A549 (cell line): Measurements from ENCODE around the gene SHROOM1. TPM values are rescaled to one million over a fixed set of nuclear protein-coding genes. Genes with fewer than 3 reads are reported as not detected.
A peak's percentile ranks its signal among the peaks of the same experiment; 100 is the strongest.
"Not testable (repeated sequence)": the region's sequence is repeated elsewhere in the genome, so short reads cannot be mapped to it uniquely, and the experiment has no call there.

Source experiments
- ATAC-seq, 2 experiments: fragments of 200-7000 bp in 1 of 2; fragments of >200 bp in 1 of 2; cut with Nextera tagmentation in 1 of 2; cut with Tn5 transposase in 1 of 2; 3 replicates each; pipeline versions ENCODE4 v1.8.0 to v1.9.1; 2018 to 2020; ENCODE audit warnings: mild to moderate bottlenecking in 1 of 2, moderate library complexity in 1 of 2
- CTCF ChIA-PET: fragments of 300-600 bp; sonication (Branson Sonifier 250); formaldehyde crosslinking; extraction: SDS; loops from one replicate; lab custom pipeline; 2021; ENCODE audit warnings: antibody characterized with exemption, inconsistent platforms; lab: Yijun Ruan, JAX
- POLR2A ChIA-PET: fragments of 350-600 bp; formaldehyde crosslinking; extraction: SDS; loops from one replicate; lab custom pipeline; 2021; ENCODE audit warnings: antibody characterized with exemption, inconsistent platforms; lab: Yijun Ruan, JAX
- DNase-seq, 2 experiments: peaks; one replicate each; pipeline versions ENCODE4 v3.0.0 to v3.0.0-alpha.2; 2011 to 2016; ENCODE audit warnings: low read depth in 1 of 2, low spot score in 1 of 2
- FAIRE-seq: peaks from 2 replicates; lab custom pipeline; 2011; peaks lifted over from hg19 to GRCh38; lab: Jason Lieb, UNC
- H3K27ac ChIP-seq, 2 experiments: fragments of >200 bp; sonication (Bioruptor Twin); formaldehyde crosslinking; 3 replicates each; pipeline ENCODE4 v1.5.1; 2016 to 2017
- H3K4me1 ChIP-seq: fragments of >200 bp; sonication (Bioruptor Twin); formaldehyde crosslinking; 3 replicates; pipeline ENCODE4 v1.6.1; 2016
- H3K4me2 ChIP-seq: fragments of >200 bp; sonication (Bioruptor Twin); formaldehyde crosslinking; 3 replicates; pipeline ENCODE4 v1.6.1; 2016
- H3K4me3 ChIP-seq: fragments of >200 bp; sonication (Bioruptor Twin); formaldehyde crosslinking; 3 replicates; pipeline ENCODE4 v1.5.1; 2016
- H3K9me3 ChIP-seq: fragments of >200 bp; sonication (Bioruptor Twin); formaldehyde crosslinking; 3 replicates; pipeline ENCODE4 v1.6.1; 2016
- CBX8 ChIP-seq: fragments of 200-600 bp; sonication (generic); IDR thresholded peaks from 2 replicates; pipeline ENCODE4 v1.6.1; 2016
- CHD2 ChIP-seq: fragments of 150-350 bp; IDR thresholded peaks from 2 replicates; pipeline ENCODE4 v1.6.1; 2014; ENCODE audit warnings: low read length; ENCODE audit not compliant: partially characterized antibody
- CHD4 ChIP-seq: fragments of 200-600 bp; sonication (generic); IDR thresholded peaks from 2 replicates; pipeline ENCODE4 v1.6.1; 2016; ENCODE audit warnings: antibody characterized with exemption, mild to moderate bottlenecking, borderline replicate concordance
- EHMT2 ChIP-seq: fragments of 200-600 bp; sonication (generic); IDR thresholded peaks from 2 replicates; pipeline ENCODE4 v1.6.1; 2016; ENCODE audit warnings: antibody characterized with exemption, low read depth, mild to moderate bottlenecking, moderate library complexity
- EP300 ChIP-seq, 2 experiments: fragments of >200 bp; sonication (Bioruptor Twin); formaldehyde crosslinking; IDR thresholded peaks; 2 replicates in 1 of 2; 3 replicates in 1 of 2; pipeline ENCODE4 v1.6.1; 2016 to 2017
- FOSL2 ChIP-seq, 2 experiments: fragments of 450-650 bp in 1 of 2; fragments of >200 bp in 1 of 2; sonication (Bioruptor Twin) in 1 of 2; formaldehyde crosslinking; IDR thresholded peaks; 2 replicates each; pipeline versions ENCODE4 v1.5.0 to v1.6.1; 2016 to 2020; ENCODE audit warnings: mild to moderate bottlenecking in 1 of 2, moderate library complexity in 1 of 2
- HDAC2 ChIP-seq: fragments of 200-600 bp; sonication (generic); IDR thresholded peaks from 2 replicates; pipeline ENCODE4 v1.6.1; 2016
- HEYL ChIP-seq: fragments of 250-450 bp; sonication (Bioruptor Pico); IDR thresholded peaks from 2 replicates; pipeline ENCODE4 v1.8.0; 2021; ENCODE audit warnings: mild to moderate bottlenecking, moderate library complexity
- JUN ChIP-seq, 2 experiments: fragments of >200 bp; sonication (Bioruptor Twin); formaldehyde crosslinking; IDR thresholded peaks; 2 replicates in 1 of 2; 3 replicates in 1 of 2; pipeline ENCODE4 v1.6.1; 2016 to 2017
- MAFK ChIP-seq: fragments of 450-650 bp; IDR thresholded peaks from 2 replicates; pipeline ENCODE4 v1.6.1; 2014; ENCODE audit not compliant: partially characterized antibody
- MAZ ChIP-seq: fragments of 150-350 bp; IDR thresholded peaks from 2 replicates; pipeline ENCODE4 v1.6.1; 2014; ENCODE audit warnings: antibody characterized with exemption, low read depth, low read length, borderline replicate concordance
- NPAS2 ChIP-seq: fragments of 250-450 bp; sonication (Bioruptor Pico); IDR thresholded peaks from 2 replicates; pipeline ENCODE4 v1.8.0; 2022; ENCODE audit warnings: mild to moderate bottlenecking, moderate library complexity, borderline replicate concordance
- RCOR1 ChIP-seq: fragments of 150-350 bp; IDR thresholded peaks from 2 replicates; pipeline ENCODE4 v1.6.1; 2014; ENCODE audit warnings: antibody characterized with exemption, low read length, low read depth
- RNF2 ChIP-seq: fragments of 200-600 bp; sonication (generic); IDR thresholded peaks from 2 replicates; pipeline ENCODE4 v1.6.1; 2016; ENCODE audit warnings: low read depth, mild to moderate bottlenecking, antibody characterized with exemption, moderate library complexity, borderline replicate concordance
- SMC3 ChIP-seq: fragments of >200 bp; sonication (Bioruptor Twin); formaldehyde crosslinking; IDR thresholded peaks from 3 replicates; pipeline ENCODE4 v1.6.1; 2018; ENCODE audit warnings: inconsistent platforms
- TP53 ChIP-seq: fragments of 250-450 bp; sonication (Bioruptor Pico); IDR thresholded peaks from 2 replicates; pipeline ENCODE4 v1.5.0; 2021; ENCODE audit warnings: mild to moderate bottlenecking, moderate library complexity
- ZNF302 ChIP-seq: fragments of 250-450 bp; sonication (Bioruptor Pico); IDR thresholded peaks from 2 replicates; pipeline ENCODE4 v1.9.0; 2021; ENCODE audit warnings: inconsistent platforms, mild to moderate bottlenecking, moderate library complexity
- ZSCAN20 ChIP-seq: fragments of 250-450 bp; sonication (Bioruptor Pico); IDR thresholded peaks from 2 replicates; pipeline ENCODE4 v1.8.0; 2022; ENCODE audit warnings: mild to moderate bottlenecking, moderate library complexity
- WGBS: methylation state at CpG from one replicate; pipeline ENCODE4 v1.1.6; 2017; ENCODE audit errors: missing lambda C conversion rate; 5-methylcytosine and 5-hydroxymethylcytosine counted together
- polyA plus RNA-seq, 4 experiments: library from polyadenylated mRNA; depleted of rRNA in 3 of 4; stranded (reverse); fragments of >200 nt; fragmentation: RNase III in 1 of 4; extraction: RNeasy Plus Mini Kit Qiagen cat#74134 plus additional on column Dnase treatment in 1 of 4; gene quantifications; 2 replicates in 3 of 4; 3 replicates in 1 of 4; pipeline ENCODE4 v1.2.3, GENCODE V29; 2011 to 2017
- TF ChIP-seq, protein P1 (sequence below): fragments of >200 bp; sonication (Bioruptor Twin); formaldehyde crosslinking; IDR thresholded peaks from 2 replicates; pipeline ENCODE4 v1.6.1; 2016
- TF ChIP-seq, protein P2 (sequence below): IDR thresholded peaks from 2 replicates; pipeline ENCODE4 v1.6.1; 2012
- TF ChIP-seq, protein P3 (sequence below): fragments of >200 bp; sonication (Bioruptor Twin); formaldehyde crosslinking; IDR thresholded peaks from 3 replicates; pipeline ENCODE4 v1.5.1; 2016

The SHROOM1 gene
- polyA plus RNA-seq, 2 of the 4 experiments (the other 2 are of a cell fraction): 4.5 to 5.4 TPM

DNA sequence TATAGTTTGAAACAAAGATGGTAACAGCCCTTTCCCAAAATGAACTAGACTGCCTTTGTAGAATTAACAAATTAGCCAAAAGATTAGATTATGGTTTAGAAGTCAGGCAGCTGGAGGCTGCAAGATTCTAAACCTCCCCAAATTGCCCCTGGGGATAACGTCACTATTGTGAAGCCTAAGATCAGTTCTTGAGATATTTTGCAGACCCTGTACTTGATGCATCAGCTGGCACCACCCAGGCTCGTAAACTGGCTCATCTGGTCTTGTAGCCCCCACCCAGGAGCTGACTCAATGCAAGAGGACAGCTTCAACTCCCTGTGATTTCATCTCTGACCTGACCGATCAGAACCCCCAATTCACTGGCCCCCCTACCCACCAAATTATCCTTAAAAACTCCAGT lies 21.6 kb downstream of the SHROOM1 start:
- no peaks in the 10 kb centered on the region for H3K9me3 ChIP-seq
- no peak overlapping the region for H3K4me2 ChIP-seq
- CTCF ChIA-PET: interaction anchor here (0.7 to 6.3 kb wide), 6 partner anchors 11 to 163 kb away, joined by 3 to 87 read pairs (median 4); no protein-coding TSS in a partner anchor
- DNase-seq: no peak
- no peak for FAIRE-seq
- no peak overlapping the region for H3K4me3 ChIP-seq
- no peak for ATAC-seq
- TF ChIP-seq RCOR1 (no peak), EP300 (IDR thresholded peaks at IDR 0.05) (no peak), TP53 (CRISPR knock-in tag) (no peak), RNF2 (no peak), MAFK (no peak), CHD4 (no peak), ZNF302 (CRISPR knock-in tag) (no peak), ZSCAN20 (CRISPR knock-in tag) (no peak), EHMT2 (no peak), SMC3 (no peak), JUN (IDR thresholded peaks at IDR 0.05) (no peak), MAZ (no peak), NPAS2 (CRISPR knock-in tag) (no peak), HEYL (no peak), FOSL2 (IDR thresholded peaks at IDR 0.05) (no peak), FOSL2 (CRISPR knock-in tag; IDR thresholded peaks at IDR 0.05) (no peak), CBX8 (no peak)
- TF ChIP-seq, protein P1, sequence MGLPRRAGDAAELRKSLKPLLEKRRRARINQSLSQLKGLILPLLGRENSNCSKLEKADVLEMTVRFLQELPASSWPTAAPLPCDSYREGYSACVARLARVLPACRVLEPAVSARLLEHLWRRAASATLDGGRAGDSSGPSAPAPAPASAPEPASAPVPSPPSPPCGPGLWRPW: no peak
- TF ChIP-seq, protein P2, sequence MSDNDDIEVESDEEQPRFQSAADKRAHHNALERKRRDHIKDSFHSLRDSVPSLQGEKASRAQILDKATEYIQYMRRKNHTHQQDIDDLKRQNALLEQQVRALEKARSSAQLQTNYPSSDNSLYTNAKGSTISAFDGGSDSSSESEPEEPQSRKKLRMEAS: no peak
- no peak overlapping the region for H3K27ac ChIP-seq
- H3K4me1 ChIP-seq: peaks cover 5% of the 10 kb centered on the region; the same call in 1 of the 3 replicates
- WGBS: 36% methylated on average over 3 of the region's 3 CpGs
- POLR2A ChIA-PET: no interaction called here

DNA sequence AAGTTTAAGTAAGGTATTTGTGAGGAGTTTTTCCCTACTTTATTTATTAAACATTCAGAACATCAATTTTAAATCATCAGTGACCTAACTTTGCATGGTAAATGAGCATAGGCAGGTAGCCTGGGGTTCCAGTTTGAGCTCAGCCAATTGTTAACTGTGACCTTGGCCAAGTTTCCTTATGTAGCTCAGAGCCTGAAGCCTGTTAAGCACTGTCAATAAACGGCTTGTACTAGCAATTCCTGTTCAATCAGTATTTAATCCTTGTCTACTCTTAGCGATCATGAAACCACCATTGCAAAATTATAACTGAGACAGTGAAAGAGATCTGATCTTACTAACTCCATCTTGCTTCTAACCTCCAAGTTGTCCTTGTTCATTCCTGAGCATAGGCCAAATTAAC lies 22.0 kb downstream of the SHROOM1 start:
- Histone ChIP-seq H3K4me2 (no peak overlapping the region), H3K4me3 (no peak overlapping the region), H3K4me1 (peaks cover 5% of the 10 kb centered on the region; the same call in 1 of the 3 replicates), H3K9me3 (no peaks in the 10 kb centered on the region), H3K27ac (no peak overlapping the region)
- ChIA-PET CTCF (interaction anchor here (0.7 to 6.3 kb wide), 8 partner anchors 10 to 163 kb away, joined by 3 to 87 read pairs (median 6); partner anchors contain the start of gene CCNI2), POLR2A (no interaction called here)
- no peak for TF ChIP-seq HDAC2
- 54% methylated on average over 2 of the region's 2 CpGs for WGBS
- FAIRE-seq: no peak
- no peak for ATAC-seq
- no peak for DNase-seq

DNA sequence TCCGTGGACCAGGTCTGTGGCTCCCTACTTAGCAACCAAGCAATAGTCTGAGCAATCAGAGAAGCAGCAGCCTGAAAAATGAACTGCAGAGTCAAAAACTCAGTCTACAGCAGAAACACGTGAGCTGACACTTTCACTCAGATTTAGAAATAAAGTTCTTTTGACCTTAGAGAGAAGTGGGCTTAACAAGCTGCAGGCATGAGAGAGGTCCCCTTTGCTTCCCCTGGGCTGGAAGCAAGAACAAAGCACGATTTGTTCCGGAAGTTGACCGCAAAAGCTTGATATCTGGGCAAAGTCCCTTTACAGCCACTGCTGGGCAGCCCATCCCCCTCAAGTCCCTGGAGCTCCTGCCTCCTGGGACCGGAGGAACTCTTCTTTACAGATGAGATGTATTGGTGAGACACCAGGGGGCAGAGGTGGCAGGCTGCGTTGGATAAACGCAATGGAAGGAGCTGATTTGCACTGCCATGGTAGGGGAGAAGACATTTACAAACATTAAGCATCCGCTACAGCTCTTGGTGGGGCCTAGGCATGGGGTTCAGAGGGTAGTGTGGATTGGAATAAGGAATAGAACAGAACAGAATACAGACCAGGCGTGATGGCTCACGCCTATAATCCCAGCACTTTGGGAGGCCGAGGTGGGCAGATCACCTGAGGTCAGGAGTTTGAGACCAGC lies 23.1 kb downstream of the SHROOM1 start:
- peak; percentile 61 to 71 for DNase-seq
- ChIA-PET POLR2A (no interaction called here), CTCF (interaction anchor here (0.8 to 6.3 kb wide), 17 partner anchors 9 to 60 kb away, joined by 3 to 87 read pairs (median 4); partner anchors contain the start of gene CCNI2)
- FAIRE-seq: no peak
- WGBS: 54% methylated on average over 12 of the region's 12 CpGs
- Histone ChIP-seq H3K4me1 (peaks cover 5% of the 10 kb centered on the region; the same call in 1 of the 3 replicates), H3K4me3 (no peak overlapping the region), H3K9me3 (no peaks in the 10 kb centered on the region), H3K4me2 (peak overlapping the region; percentile 53), H3K27ac (peak overlapping the region; percentile 24 to 53; a peak in 4 of 6 replicates)
- TF ChIP-seq, protein P3, sequence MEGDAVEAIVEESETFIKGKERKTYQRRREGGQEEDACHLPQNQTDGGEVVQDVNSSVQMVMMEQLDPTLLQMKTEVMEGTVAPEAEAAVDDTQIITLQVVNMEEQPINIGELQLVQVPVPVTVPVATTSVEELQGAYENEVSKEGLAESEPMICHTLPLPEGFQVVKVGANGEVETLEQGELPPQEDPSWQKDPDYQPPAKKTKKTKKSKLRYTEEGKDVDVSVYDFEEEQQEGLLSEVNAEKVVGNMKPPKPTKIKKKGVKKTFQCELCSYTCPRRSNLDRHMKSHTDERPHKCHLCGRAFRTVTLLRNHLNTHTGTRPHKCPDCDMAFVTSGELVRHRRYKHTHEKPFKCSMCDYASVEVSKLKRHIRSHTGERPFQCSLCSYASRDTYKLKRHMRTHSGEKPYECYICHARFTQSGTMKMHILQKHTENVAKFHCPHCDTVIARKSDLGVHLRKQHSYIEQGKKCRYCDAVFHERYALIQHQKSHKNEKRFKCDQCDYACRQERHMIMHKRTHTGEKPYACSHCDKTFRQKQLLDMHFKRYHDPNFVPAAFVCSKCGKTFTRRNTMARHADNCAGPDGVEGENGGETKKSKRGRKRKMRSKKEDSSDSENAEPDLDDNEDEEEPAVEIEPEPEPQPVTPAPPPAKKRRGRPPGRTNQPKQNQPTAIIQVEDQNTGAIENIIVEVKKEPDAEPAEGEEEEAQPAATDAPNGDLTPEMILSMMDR: peak; percentile 30; the same call in 2 of the 3 replicates
- TF ChIP-seq CHD2: no peak
- peak; percentile 92 to 97 for ATAC-seq

DNA sequence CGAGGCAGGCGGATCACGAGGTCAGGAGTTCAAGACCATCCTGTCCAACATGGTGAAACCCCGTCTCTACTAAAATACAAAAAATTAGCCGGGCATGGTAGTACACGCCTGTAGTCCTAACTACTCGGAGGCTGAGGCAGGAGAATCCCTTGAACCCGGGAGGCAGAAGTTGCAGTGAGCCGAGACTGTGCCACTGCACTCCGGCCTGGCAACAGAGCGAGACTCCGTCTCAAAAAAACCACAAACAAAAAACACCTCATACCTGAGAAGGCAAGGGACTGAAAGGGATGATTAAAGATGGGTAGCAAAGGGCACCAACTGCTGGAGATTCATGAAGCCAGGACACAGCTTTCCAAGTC lies 23.7 kb downstream of the SHROOM1 start:
- H3K9me3 ChIP-seq, DNase-seq, H3K4me3 ChIP-seq, ATAC-seq, POLR2A ChIA-PET, H3K4me1 ChIP-seq, FAIRE-seq: not testable (repeated sequence)
- 89% methylated on average over 12 of the region's 12 CpGs for WGBS
- peak overlapping the region; percentile 24 to 53; a peak in 4 of 6 replicates for H3K27ac ChIP-seq
- H3K4me2 ChIP-seq: peak overlapping the region; percentile 53
- CTCF ChIA-PET: interaction anchor here (0.8 to 6.3 kb wide), 14 partner anchors 9 to 60 kb away, joined by 3 to 87 read pairs (median 4); partner anchors contain the start of gene CCNI2

DNA sequence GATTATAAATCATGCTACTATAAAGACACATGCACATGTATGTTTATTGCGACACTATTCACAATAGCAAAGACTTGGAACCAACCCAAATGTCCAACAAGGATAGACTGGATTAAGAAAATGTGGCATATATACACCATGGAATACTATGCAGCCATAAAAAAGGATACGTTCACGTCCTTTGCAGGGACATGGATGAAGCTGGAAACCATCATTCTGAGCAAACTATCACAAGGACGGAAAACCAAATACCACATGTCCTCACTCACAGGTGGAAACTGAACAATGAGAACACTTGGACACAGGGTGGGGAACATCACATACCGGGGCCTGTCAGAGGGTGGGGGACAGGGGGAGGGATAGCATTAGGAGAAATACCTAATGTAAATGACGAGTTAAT lies 24.6 kb downstream of the SHROOM1 start:
- H3K27ac ChIP-seq, ATAC-seq, DNase-seq, POLR2A ChIA-PET, FAIRE-seq, H3K9me3 ChIP-seq, H3K4me2 ChIP-seq, H3K4me1 ChIP-seq, H3K4me3 ChIP-seq: not testable (repeated sequence)
- 44% methylated on average over 6 of the region's 6 CpGs for WGBS
- CTCF ChIA-PET: interaction anchor here (0.6 to 6.3 kb wide), 2 partner anchors 14 to 18 kb away, joined by 3 to 87 read pairs; no protein-coding TSS in a partner anchor

DNA sequence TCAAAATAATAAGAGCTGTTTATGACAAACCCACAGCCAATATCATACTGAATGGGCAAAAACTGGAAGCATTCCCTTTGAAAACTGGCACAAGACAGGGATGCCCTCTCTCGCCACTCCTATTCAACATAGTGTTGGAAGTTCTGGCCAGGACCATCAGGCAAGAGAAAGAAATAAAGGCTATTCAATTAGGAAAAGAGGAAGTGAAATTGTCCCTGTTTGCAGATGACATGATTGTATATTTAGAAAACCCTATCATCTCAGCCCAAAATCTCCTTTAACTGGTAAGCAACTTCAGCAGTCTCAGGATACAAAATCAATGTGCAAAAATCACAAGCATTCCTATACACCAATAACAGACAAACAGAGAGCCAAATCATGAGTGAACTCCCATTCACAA lies 26.2 kb downstream of the SHROOM1 start:
- H3K9me3 ChIP-seq, POLR2A ChIA-PET, H3K4me2 ChIP-seq, H3K4me1 ChIP-seq, H3K4me3 ChIP-seq, FAIRE-seq, ATAC-seq, DNase-seq, H3K27ac ChIP-seq: not testable (repeated sequence)
- CTCF ChIA-PET: interaction anchor here (1.1 to 4.2 kb wide), 3 partner anchors 16 to 418 kb away, joined by 3 to 27 read pairs (median 3); no protein-coding TSS in a partner anchor
- WGBS: 89% methylated on average over 1 of the region's 1 CpG
